Kidney tubule cell (primary cell): ENCODE results near the gene TWIST2.

Experiments used
- DNase-seq: peaks from one replicate; pipeline ENCODE4 v3.0.0-alpha.2; 2018; ENCODE audit warnings: low spot score

The TWIST2 gene

GRCh38 chr2:238891457-238892203 lies 43.7 kb downstream of the TWIST2 start:
- DNase-seq: peak; percentile 69

- DNase-seq: no peak
These were observed 44.3 kb downstream of the TWIST2 start for GRCh38 chr2:238892204-238892500.

- DNase-seq: no peak
These were observed 44.9 kb downstream of the TWIST2 start for GRCh38 chr2:238892796-238893195.

- DNase-seq: no peak
These were observed 45.6 kb downstream of the TWIST2 start for GRCh38 chr2:238893349-238894000.

GRCh38 chr2:238894226-238894949 lies 46.5 kb downstream of the TWIST2 start:
- no peak for DNase-seq

- DNase-seq: no peak
These were observed 47.0 kb downstream of the TWIST2 start for GRCh38 chr2:238894950-238895298.

- DNase-seq: no peak
These were observed 47.5 kb downstream of the TWIST2 start for GRCh38 chr2:238895361-238895882.

- DNase-seq: peak; percentile 67
These were observed 48.2 kb downstream of the TWIST2 start for GRCh38 chr2:238895891-238896600.

GRCh38 chr2:238896641-238897040 lies 48.8 kb downstream of the TWIST2 start:
- no peak for DNase-seq

- DNase-seq: no peak
These were observed 49.4 kb downstream of the TWIST2 start for GRCh38 chr2:238897122-238897880.

- DNase-seq: no peak
These were observed 50.0 kb downstream of the TWIST2 start for GRCh38 chr2:238897911-238898311.

- no peak for DNase-seq
These were observed 50.8 kb downstream of the TWIST2 start for GRCh38 chr2:238898534-238899281.

- DNase-seq: no peak
These were observed 51.5 kb downstream of the TWIST2 start for GRCh38 chr2:238899386-238899785.

GRCh38 chr2:238900511-238900910 lies 52.6 kb downstream of the TWIST2 start:
- DNase-seq: no peak

GRCh38 chr2:238901461-238902057 lies 53.7 kb downstream of the TWIST2 start:
- no peak for DNase-seq

GRCh38 chr2:238902285-238902684 lies 54.4 kb downstream of the TWIST2 start:
- DNase-seq: no peak

- no peak for DNase-seq
These were observed 55.3 kb downstream of the TWIST2 start for GRCh38 chr2:238903141-238903540.

GRCh38 chr2:238904177-238904576 lies 56.3 kb downstream of the TWIST2 start:
- DNase-seq: no peak

- no peak for DNase-seq
These were observed 56.8 kb downstream of the TWIST2 start for GRCh38 chr2:238904716-238905115.

GRCh38 chr2:238905224-238905623 lies 57.3 kb downstream of the TWIST2 start:
- no peak for DNase-seq

GRCh38 chr2:238905644-238906043 lies 57.8 kb downstream of the TWIST2 start:
- DNase-seq: no peak
